ENCODE data around the gene DGKQ.

The DGKQ gene

DNA sequence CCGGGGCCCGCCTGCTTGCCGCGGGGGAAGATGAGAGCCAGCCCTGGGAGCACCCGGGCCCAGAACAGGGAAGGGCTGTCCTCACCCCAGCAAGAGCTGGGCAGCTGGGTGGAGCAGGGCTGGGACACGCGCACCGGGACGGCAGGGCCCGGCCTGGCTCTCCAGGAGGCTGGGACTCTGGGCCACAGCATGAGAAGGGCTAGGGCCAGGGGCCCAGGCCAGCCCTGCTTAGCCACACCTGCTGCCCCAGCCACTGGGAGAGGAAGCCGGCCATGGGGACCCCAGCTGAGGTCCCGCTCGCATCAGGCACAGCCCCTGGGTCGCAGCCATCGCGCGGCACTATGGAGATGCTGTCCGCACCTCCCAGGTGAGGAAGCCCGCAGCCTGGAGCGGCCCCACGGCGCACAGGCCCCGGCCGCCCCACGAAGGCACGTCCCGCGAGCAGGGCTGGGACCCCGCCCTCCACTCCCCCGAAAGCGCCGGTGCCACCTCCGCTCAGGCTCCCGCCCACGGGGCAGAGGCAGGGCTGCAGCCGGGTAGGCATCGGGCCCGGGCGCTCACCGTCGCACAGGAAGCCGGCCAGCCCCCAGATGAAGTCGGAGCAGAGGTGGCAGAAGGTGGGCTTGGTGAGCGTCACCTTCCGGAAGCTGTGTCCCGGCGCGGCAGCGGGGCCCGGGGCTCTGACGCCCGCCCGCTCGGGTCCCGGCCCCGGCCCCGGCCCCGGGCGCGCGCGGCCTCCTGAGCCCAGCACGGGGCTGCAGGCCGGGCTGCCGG, 531 bp downstream of the DGKQ start:
- Histone ChIP-seq H3K9ac (ENCODE audit: low read depth in 1 of 2, low read length in 2 of 2) (peak overlapping the region; percentile 72 to 81), H3K27ac (ENCODE audit: low read depth, low read length) (peak overlapping the region; percentile 23), H3K27me3 (ENCODE audit: control insufficient read depth in 1 of 2, insufficient read depth in 2 of 2, low read length in 2 of 2) (no peaks in the 10 kb centered on the region), H3K36me3 (ENCODE audit: control insufficient read depth in 1 of 2, insufficient read depth in 2 of 2, low read length in 2 of 2) (no peaks in the 10 kb centered on the region), H3K4me3 (ENCODE audit: low read depth in 1 of 2, low read length in 2 of 2) (peak overlapping the region; percentile 73 to 79), H3K9me3 (ENCODE audit: control insufficient read depth in 1 of 2, low read length in 2 of 2) (no peaks in the 10 kb centered on the region), H3K4me1 (ENCODE audit: control insufficient read depth in 1 of 2, insufficient read depth in 2 of 2, low read length in 2 of 2) (peaks cover 18 to 30% of the 10 kb centered on the region in 2 donors)

DNA sequence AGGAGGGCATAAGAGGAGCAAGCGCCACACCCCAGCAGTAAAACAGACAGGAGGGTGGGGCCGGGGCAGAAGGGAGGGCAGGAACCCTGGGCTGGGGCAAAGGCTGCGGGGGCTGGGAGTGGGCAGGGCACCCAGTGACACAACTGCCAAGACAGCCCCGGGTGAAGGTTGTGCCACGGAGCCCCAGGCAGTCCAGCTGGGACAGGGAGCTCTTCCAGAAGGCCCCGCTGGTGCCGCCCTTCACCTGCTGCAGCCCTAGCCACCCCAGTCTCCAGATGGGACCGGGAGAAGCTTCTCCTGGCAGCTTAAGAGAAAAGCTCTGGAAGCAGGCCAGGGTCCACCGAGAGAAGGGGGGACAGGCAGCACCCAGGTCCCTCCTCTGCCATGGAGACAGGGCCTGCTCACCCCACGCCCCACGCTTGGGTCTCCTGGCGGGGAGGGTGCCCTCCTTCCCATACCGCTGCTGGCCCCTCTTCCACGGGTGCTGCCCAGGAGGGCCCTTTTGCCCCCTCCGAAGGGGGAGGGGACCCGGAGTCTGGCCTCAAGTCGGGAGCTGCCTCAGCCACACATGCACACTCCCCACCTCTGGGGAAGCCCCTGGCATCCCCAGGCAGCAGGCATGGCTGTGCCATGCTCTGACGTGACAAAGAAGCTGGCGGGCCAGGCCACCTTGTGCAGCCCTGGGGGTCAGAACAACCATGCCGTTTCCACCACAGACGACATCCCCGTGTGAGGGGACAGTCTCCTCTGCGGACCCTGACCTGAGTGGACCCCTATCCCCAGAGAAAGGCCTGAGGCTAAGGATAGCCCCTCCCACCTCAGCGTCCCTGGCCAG, 1.5 kb downstream of the DGKQ start:
- no peaks in the 10 kb centered on the region for H3K27me3 ChIP-seq (ENCODE audit: control insufficient read depth in 1 of 2, insufficient read depth in 2 of 2, low read length in 2 of 2)
- peak overlapping the region; percentile 72 to 81 for H3K9ac ChIP-seq (ENCODE audit: low read depth in 1 of 2, low read length in 2 of 2)
- H3K4me3 ChIP-seq (ENCODE audit: low read depth in 1 of 2, low read length in 2 of 2): peak overlapping the region; percentile 73 to 79
- peaks cover 0 to 2% of the 10 kb centered on the region in 2 donors for H3K36me3 ChIP-seq (ENCODE audit: control insufficient read depth in 1 of 2, insufficient read depth in 2 of 2, low read length in 2 of 2)
- peak overlapping the region; percentile 23 for H3K27ac ChIP-seq (ENCODE audit: low read depth, low read length)
- H3K4me1 ChIP-seq (ENCODE audit: control insufficient read depth in 1 of 2, insufficient read depth in 2 of 2, low read length in 2 of 2): peaks cover 18 to 30% of the 10 kb centered on the region in 2 donors
- no peaks in the 10 kb centered on the region for H3K9me3 ChIP-seq (ENCODE audit: control insufficient read depth in 1 of 2, low read length in 2 of 2)

DNA sequence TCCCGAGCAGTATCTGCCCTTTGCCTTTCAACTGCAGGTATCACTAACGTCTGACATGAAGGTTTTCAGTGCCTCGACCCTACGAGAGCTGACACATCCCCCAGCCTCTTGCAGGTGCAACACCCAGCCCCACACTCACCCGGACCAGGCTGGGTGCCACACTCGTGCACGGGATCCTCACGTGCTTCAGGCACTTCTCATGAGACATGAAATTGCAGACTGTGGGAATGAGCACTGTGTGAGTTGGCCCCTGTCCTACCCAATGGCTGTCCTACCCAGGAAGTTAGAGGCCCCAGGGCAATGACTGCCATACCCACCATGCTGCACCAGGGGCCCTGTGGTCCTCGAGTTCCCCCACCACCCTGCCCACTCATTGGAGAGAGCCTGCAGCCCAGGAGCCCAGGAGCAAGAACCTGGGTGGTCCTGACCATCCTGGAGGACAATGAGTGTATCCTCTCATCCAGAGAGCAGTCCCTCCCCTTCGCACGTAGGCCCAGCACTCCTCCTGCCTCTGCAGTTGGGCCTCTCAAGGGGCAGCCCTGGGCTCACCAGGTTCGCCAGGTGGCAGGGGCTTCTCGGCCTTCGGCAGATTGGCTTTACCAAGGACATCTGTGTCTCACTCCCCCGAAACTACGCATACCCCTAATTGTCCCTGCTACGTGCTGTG, 2.4 kb downstream of the DGKQ start:
- Histone ChIP-seq H3K9ac (ENCODE audit: low read depth in 1 of 2, low read length in 2 of 2) (peak overlapping the region; percentile 41 to 60), H3K27me3 (ENCODE audit: control insufficient read depth in 1 of 2, insufficient read depth in 2 of 2, low read length in 2 of 2) (no peaks in the 10 kb centered on the region), H3K27ac (ENCODE audit: low read depth, low read length) (peak overlapping the region; percentile 7), H3K36me3 (ENCODE audit: control insufficient read depth in 1 of 2, insufficient read depth in 2 of 2, low read length in 2 of 2) (peaks cover 0 to 11% of the 10 kb centered on the region in 2 donors), H3K4me1 (ENCODE audit: control insufficient read depth in 1 of 2, insufficient read depth in 2 of 2, low read length in 2 of 2) (peaks cover 18 to 30% of the 10 kb centered on the region in 2 donors), H3K9me3 (ENCODE audit: control insufficient read depth in 1 of 2, low read length in 2 of 2) (no peaks in the 10 kb centered on the region), H3K4me3 (ENCODE audit: low read depth in 1 of 2, low read length in 2 of 2) (peak overlapping the region; percentile 57 to 61)

DNA sequence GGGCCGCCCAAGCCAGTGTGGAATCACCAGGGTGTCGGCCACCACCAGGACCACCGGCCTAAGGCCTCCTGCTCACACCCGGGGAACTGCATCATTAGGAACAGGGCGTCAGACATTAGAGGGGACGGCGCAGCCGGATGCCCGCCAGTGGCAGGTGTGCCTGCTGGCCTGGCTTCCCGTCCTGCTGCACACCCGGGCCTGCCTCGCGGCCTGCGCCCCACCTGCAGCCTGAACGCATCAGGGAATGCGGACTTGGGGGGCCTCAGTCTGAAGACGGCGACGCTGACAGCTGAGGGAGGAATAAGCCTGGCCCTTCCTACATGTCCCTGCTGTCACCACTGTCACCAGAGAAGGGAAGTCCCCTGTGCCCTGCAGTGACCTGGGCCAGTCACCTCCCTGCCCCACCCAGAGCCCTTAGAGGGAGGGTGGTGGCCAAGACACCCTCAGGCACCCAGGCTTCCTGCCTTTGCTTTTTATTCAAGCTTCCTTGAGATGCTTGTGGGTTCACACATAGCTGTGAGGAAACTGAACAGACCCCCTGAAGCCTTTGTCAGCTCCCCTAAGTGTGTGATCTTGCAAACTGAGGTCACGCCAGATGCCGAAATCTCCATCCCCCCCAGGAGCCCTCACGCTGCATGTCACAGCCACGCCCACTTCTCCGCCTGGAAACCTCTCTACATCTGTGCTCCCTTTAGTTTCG, 3.2 kb downstream of the DGKQ start:
- H3K9ac ChIP-seq (ENCODE audit: low read depth in 1 of 2, low read length in 2 of 2): peak overlapping the region; percentile 26 to 41
- H3K4me1 ChIP-seq (ENCODE audit: control insufficient read depth in 1 of 2, insufficient read depth in 2 of 2, low read length in 2 of 2): peaks cover 18 to 30% of the 10 kb centered on the region in 2 donors
- no peaks in the 10 kb centered on the region for H3K9me3 ChIP-seq (ENCODE audit: control insufficient read depth in 1 of 2, low read length in 2 of 2)
- peaks cover 0 to 19% of the 10 kb centered on the region in 2 donors for H3K36me3 ChIP-seq (ENCODE audit: control insufficient read depth in 1 of 2, insufficient read depth in 2 of 2, low read length in 2 of 2)
- H3K4me3 ChIP-seq (ENCODE audit: low read depth in 1 of 2, low read length in 2 of 2): peak overlapping the region in 1 of 2 donors; percentile 57
- no peaks in the 10 kb centered on the region for H3K27me3 ChIP-seq (ENCODE audit: control insufficient read depth in 1 of 2, insufficient read depth in 2 of 2, low read length in 2 of 2)
- no peak overlapping the region for H3K27ac ChIP-seq (ENCODE audit: low read depth, low read length)

DNA sequence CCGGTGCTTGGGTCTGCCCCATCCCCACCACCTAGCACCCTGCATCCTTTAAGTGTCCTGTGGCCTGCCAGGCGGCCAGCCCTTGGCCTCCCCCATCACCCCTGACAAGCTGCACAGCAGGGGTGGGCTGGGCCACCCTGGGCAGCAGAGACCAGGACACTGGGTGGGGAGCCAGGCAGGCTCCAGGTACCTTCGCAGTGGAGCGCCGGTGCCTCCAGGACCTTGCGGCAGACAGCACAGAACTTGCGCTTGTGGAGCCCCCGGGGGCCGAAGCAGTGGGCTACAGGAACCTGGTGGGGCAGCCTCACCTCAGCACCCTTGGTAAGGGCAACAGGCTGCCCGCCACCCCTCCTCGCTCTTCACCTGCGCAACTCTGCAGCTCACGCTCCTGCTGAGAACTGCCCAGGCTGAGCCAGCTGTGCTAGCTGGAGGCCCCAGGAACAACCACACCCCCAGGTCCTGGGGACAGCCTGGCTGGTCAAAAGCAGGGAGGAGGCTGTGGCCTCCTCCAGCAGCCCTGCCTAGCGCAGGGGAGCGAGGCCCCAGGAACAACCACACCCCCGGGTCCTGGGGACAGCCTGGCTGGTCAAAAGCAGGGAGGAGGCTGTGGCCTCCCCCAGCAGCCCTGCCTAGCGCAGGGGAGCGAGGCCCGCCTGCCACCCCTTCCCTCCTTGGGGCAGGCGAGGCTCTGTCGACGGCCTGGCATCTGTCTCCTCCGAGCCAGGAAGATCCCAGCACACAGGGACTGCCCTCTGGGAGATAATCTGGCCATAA, 4.6 kb downstream of the DGKQ start:
- Histone ChIP-seq H3K9me3 (ENCODE audit: control insufficient read depth in 1 of 2, low read length in 2 of 2) (no peaks in the 10 kb centered on the region), H3K4me1 (ENCODE audit: control insufficient read depth in 1 of 2, insufficient read depth in 2 of 2, low read length in 2 of 2) (peaks cover 18 to 30% of the 10 kb centered on the region in 2 donors), H3K27me3 (ENCODE audit: control insufficient read depth in 1 of 2, insufficient read depth in 2 of 2, low read length in 2 of 2) (no peaks in the 10 kb centered on the region), H3K9ac (ENCODE audit: low read depth in 1 of 2, low read length in 2 of 2) (no peak overlapping the region), H3K27ac (ENCODE audit: low read depth, low read length) (no peak overlapping the region), H3K36me3 (ENCODE audit: control insufficient read depth in 1 of 2, insufficient read depth in 2 of 2, low read length in 2 of 2) (peaks cover 5 to 32% of the 10 kb centered on the region in 2 donors), H3K4me3 (ENCODE audit: low read depth in 1 of 2, low read length in 2 of 2) (no peak overlapping the region)

DNA sequence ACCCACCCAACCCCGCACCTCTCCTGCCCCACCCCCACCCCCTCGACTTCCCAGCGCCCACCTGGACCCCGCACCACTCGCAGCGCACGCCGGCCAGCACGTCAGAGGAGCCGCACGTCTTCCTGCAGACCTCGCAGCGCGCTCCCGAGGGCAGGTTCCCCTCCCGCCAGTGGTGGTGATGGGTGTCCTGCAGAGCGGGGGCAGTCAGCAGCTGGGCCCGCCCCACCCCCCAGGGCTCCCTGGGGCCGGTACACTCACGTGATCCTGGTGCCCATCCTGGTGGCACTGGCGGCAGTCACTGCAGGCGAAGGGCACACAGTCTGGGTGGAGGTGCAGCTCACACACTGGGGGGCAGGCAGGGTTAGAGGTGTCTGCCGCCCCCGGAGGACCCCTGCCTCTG, 5.1 kb downstream of the DGKQ start:
- Histone ChIP-seq H3K27me3 (ENCODE audit: control insufficient read depth in 1 of 2, insufficient read depth in 2 of 2, low read length in 2 of 2) (no peaks in the 10 kb centered on the region), H3K27ac (ENCODE audit: low read depth, low read length) (no peak overlapping the region), H3K9ac (ENCODE audit: low read depth in 1 of 2, low read length in 2 of 2) (no peak overlapping the region), H3K9me3 (ENCODE audit: control insufficient read depth in 1 of 2, low read length in 2 of 2) (no peaks in the 10 kb centered on the region), H3K4me3 (ENCODE audit: low read depth in 1 of 2, low read length in 2 of 2) (no peak overlapping the region), H3K4me1 (ENCODE audit: control insufficient read depth in 1 of 2, insufficient read depth in 2 of 2, low read length in 2 of 2) (peaks cover 18 to 30% of the 10 kb centered on the region in 2 donors), H3K36me3 (ENCODE audit: control insufficient read depth in 1 of 2, insufficient read depth in 2 of 2, low read length in 2 of 2) (peaks cover 5 to 38% of the 10 kb centered on the region in 2 donors)

DNA sequence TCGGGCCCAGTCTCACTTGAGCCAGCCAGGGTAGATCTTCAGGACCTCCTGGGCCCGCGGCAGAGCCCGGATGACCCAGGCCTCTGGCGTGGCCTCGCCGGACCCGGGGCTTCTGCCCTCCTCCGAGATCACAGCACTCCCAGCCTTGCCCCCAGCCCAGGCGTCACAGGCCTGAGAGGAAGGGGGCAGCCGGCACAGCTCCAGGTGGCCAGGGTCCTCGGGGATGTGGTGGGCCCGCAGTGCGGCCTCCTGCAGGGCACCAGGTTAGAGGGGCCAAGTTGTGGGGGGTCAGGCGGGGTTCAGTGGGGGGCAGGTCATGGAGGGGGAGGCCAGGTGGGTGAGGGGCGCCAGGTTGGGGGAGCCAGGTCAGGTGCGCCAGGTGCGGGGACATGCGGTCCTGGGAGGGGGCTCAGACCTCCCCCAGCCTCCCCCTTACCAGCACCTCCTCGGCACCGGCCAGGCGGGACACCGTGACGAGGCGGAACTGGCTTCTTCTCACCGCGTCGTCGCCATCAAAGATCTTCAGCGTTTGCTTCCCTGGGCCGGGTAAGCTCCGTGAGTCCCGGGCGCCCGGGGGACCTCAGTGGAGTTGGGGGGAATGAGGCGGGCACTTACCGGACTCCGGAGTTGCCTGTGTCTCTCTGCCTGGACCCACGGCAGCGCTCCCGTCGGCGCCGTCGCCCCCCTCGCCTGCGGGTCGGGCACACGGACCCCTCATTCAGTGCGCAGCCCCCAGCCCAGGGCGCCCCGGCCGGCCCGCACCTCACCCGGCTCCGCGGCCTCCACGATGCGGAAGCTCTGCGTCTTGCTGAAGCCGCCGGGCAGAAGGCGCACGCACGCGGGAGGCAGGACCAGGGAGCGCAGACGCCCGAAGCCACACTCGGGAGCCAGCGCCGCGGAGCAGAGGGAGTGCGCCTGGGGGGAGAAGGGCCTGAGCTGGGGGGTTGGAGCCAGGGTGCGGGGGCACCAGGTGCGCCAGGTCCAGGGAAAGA, 6.0 kb downstream of the DGKQ start:
- H3K9me3 ChIP-seq (ENCODE audit: control insufficient read depth in 1 of 2, low read length in 2 of 2): no peaks in the 10 kb centered on the region
- no peak overlapping the region for H3K9ac ChIP-seq (ENCODE audit: low read depth in 1 of 2, low read length in 2 of 2)
- no peaks in the 10 kb centered on the region for H3K27me3 ChIP-seq (ENCODE audit: control insufficient read depth in 1 of 2, insufficient read depth in 2 of 2, low read length in 2 of 2)
- H3K4me3 ChIP-seq (ENCODE audit: low read depth in 1 of 2, low read length in 2 of 2): no peak overlapping the region
- H3K36me3 ChIP-seq (ENCODE audit: control insufficient read depth in 1 of 2, insufficient read depth in 2 of 2, low read length in 2 of 2): peaks cover 5 to 46% of the 10 kb centered on the region in 2 donors
- H3K4me1 ChIP-seq (ENCODE audit: control insufficient read depth in 1 of 2, insufficient read depth in 2 of 2, low read length in 2 of 2): peaks cover 18 to 26% of the 10 kb centered on the region in 2 donors
- no peak overlapping the region for H3K27ac ChIP-seq (ENCODE audit: low read depth, low read length)

DNA sequence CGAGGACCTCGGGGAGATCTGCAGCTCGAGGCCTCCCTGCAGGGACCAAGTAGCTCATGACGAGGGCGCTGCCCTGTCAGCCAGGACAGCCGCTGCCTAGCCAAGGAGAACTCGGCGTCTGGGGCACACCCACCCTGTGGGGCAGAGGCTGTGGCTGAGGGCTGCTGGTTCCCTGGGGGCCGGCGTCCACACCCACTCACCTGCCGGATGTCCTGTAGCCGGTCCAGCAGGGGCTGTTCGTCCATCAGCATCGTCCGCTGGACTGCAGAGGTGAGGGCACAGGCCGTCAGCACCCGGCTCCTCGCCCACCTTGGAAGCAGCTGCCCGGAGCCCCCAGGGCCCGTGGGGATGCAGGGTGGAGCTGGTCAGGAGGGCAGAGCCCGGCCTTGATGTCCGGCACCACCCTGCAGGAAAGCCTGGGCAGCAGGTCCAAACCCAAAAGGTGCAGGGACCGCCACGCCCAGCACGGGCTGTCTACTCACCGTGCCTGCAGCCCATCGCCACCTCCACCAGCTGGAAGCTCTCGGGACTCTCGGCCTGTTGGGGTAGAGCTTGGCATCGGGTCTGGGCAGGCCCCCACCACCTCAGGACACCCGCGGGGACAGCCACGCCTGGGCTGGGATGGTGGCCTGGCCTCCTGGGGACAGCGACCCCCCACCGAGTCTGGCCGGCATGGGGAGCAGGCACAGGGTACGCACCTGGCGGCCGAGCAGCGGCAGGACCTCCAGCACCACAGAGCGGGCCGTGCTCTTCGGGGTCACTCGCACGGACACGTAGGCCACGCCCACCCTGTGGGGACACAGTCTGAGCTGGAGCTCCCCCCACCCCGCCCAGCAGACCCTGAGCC, 6.9 kb downstream of the DGKQ start:
- Histone ChIP-seq H3K27me3 (ENCODE audit: control insufficient read depth in 1 of 2, insufficient read depth in 2 of 2, low read length in 2 of 2) (no peaks in the 10 kb centered on the region), H3K9me3 (ENCODE audit: control insufficient read depth in 1 of 2, low read length in 2 of 2) (no peaks in the 10 kb centered on the region), H3K36me3 (ENCODE audit: control insufficient read depth in 1 of 2, insufficient read depth in 2 of 2, low read length in 2 of 2) (peaks cover 5 to 55% of the 10 kb centered on the region in 2 donors), H3K4me1 (ENCODE audit: control insufficient read depth in 1 of 2, insufficient read depth in 2 of 2, low read length in 2 of 2) (peaks cover 10 to 17% of the 10 kb centered on the region in 2 donors), H3K4me3 (ENCODE audit: low read depth in 1 of 2, low read length in 2 of 2) (no peak overlapping the region), H3K27ac (ENCODE audit: low read depth, low read length) (no peak overlapping the region), H3K9ac (ENCODE audit: low read depth in 1 of 2, low read length in 2 of 2) (no peak overlapping the region)

All from duodenal mucosa (tissue), 2 donors.